Natural killer cell treated with Interleukin-12 subunit alpha and Interleukin-12 subunit beta and Interleukin-15 and Interleukin-18, amount 100 ng/mL, for 72 hours (primary cell): ENCODE results near the gene PBX1. TPM values are rescaled to one million over a fixed set of nuclear protein-coding genes. Genes with fewer than 3 reads are reported as not detected.
A peak's percentile ranks its signal among the peaks of the same experiment; 100 is the strongest.

ENCODE experiments used
- ATAC-seq, 2 donors: fragments of 150-1000 bp; cut with Tn5 transposase in 1 of 2; sonication (Bioruptor Pico), chemical (Tn5 transposase) in 1 of 2; 2 replicates each; pipeline ENCODE4 v1.10.0; 2021
- DNase-seq: peaks from one replicate; pipeline ENCODE4 v3.0.0; 2022; ENCODE audit warnings: low spot score
- H3K27ac Mint-ChIP-seq, 2 donors: 1 replicate in 1 of 2; 2 replicates in 1 of 2; pipeline ENCODE4 v1.8.0; 2022; ENCODE audit warnings: mixed read lengths in 2 of 2, mild to moderate bottlenecking in 1 of 2, moderate library complexity in 1 of 2
- H3K27me3 Mint-ChIP-seq, 2 donors: 1 replicate in 1 of 2; 2 replicates in 1 of 2; pipeline ENCODE4 v1.8.0; 2022; ENCODE audit warnings: mixed read lengths in 2 of 2
- H3K36me3 Mint-ChIP-seq: one replicate; pipeline ENCODE4 v1.8.0; 2022; ENCODE audit warnings: mixed read lengths
- H3K4me1 Mint-ChIP-seq, 2 donors: 1 replicate in 1 of 2; 2 replicates in 1 of 2; pipeline ENCODE4 v1.8.0; 2022; ENCODE audit warnings: low read depth in 2 of 2, mixed read lengths in 2 of 2, mild to moderate bottlenecking in 1 of 2
- H3K4me3 Mint-ChIP-seq: one replicate; pipeline ENCODE4 v1.8.0; 2022; ENCODE audit warnings: mixed read lengths
- H3K9me3 Mint-ChIP-seq: 2 replicates; pipeline ENCODE4 v1.8.0; 2022; ENCODE audit warnings: mixed read lengths
- total RNA-seq, 2 donors: library from RNA; stranded (reverse); gene quantifications; one replicate each; pipeline ENCODE4 v1.2.3, GENCODE V29; 2022

The PBX1 gene
- total RNA-seq, 2 donors from 2014 or later = 0.53 TPM; not detected in 1

GRCh38 chr1:164779376-164779775 lies 220.4 kb downstream of the PBX1 start:
- Mint-ChIP-seq H3K4me3 (no peak overlapping the region), H3K4me1 (peaks cover 18 to 23% of the 10 kb centered on the region in 2 donors), H3K9me3 (no peaks in the 10 kb centered on the region), H3K27me3 (peaks cover 48 to 57% of the 10 kb centered on the region in 2 donors), H3K27ac (no peak overlapping the region), H3K36me3 (no peaks in the 10 kb centered on the region)
- DNase-seq (no peak), ATAC-seq (no peak)

DNA sequence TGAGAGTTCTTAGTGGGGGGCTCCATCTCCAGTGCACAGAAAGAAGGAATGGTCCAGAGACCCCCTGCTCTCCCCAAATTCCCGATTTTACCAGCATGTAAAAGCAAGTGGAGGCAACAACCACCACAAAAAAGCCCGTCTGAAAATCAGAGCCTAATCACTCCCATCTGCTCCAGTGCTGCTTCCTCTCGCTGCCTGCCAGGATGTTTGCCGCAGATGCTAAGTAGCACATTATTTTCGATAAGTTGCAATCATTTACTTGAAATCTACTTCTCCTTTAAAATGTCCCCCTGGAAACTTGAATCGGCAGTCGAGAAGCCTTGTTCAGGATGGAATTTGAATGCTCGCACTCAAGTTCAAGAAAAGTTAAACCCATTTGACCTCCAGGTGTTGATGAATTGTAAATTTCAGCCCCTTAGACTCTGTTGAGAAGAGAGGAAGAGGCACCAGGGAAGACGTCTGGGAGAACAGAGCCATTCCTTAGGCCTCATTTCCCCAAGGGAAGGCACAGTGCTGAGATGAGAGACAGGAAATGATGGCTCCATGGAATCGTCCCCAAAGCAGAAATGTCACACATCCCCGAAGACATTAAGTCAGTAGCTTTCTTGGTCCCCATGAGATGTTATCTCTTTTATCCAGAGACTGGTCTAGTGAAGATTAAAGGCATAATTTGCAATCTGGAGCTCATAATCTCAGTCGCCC lies 221.3 kb downstream of the PBX1 start:
- Mint-ChIP-seq H3K4me1 (peaks cover 10 to 16% of the 10 kb centered on the region in 2 donors), H3K4me3 (no peak overlapping the region), H3K9me3 (no peaks in the 10 kb centered on the region), H3K27ac (no peak overlapping the region), H3K27me3 (peaks cover 41 to 58% of the 10 kb centered on the region in 2 donors), H3K36me3 (no peaks in the 10 kb centered on the region)
- ATAC-seq (no peak), DNase-seq (no peak)

DNA sequence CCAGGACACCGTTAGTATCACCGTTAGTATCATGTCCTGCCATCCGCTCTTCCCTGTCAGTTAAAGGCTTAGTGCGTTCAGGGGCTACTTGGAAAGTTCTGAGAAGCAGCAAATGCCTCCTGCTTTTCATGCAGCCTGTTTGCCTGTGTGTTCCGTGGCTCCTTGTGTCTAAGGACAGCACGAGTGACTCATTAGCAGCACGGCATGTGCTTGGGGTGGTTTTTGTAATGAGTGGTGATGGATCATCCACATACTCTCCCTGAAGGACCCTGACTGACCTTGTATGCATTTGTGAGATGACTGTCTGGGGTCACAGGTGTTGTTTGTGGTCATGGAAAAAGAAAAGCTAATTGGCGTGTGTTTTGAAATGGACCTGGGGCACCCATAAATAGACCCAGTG lies 221.9 kb downstream of the PBX1 start:
- peaks cover 44 to 58% of the 10 kb centered on the region in 2 donors for H3K27me3 Mint-ChIP-seq
- H3K27ac Mint-ChIP-seq = no peak overlapping the region
- H3K9me3 Mint-ChIP-seq = no peaks in the 10 kb centered on the region
- DNase-seq = no peak
- no peak for ATAC-seq
- H3K4me3 Mint-ChIP-seq = no peak overlapping the region
- H3K4me1 Mint-ChIP-seq = peaks cover 4 to 10% of the 10 kb centered on the region in 2 donors
- no peaks in the 10 kb centered on the region for H3K36me3 Mint-ChIP-seq

- Mint-ChIP-seq H3K4me3 (no peak overlapping the region), H3K4me1 (no peaks in the 10 kb centered on the region), H3K9me3 (no peaks in the 10 kb centered on the region), H3K36me3 (no peaks in the 10 kb centered on the region), H3K27me3 (peaks cover 52 to 61% of the 10 kb centered on the region in 2 donors), H3K27ac (no peak overlapping the region)
- DNase-seq (no peak), ATAC-seq (no peak)
These were observed 223.0 kb downstream of the PBX1 start for GRCh38 chr1:164781972-164782371.

GRCh38 chr1:164783778-164784555 lies 225.0 kb downstream of the PBX1 start:
- ATAC-seq (no peak), DNase-seq (no peak)
- no peaks in the 10 kb centered on the region for H3K36me3 Mint-ChIP-seq
- H3K27ac Mint-ChIP-seq = no peak overlapping the region
- H3K27me3 Mint-ChIP-seq = peaks cover 50 to 72% of the 10 kb centered on the region in 2 donors
- H3K4me3 Mint-ChIP-seq = no peak overlapping the region
- no peaks in the 10 kb centered on the region for H3K9me3 Mint-ChIP-seq
- H3K4me1 Mint-ChIP-seq = peaks cover 0 to 5% of the 10 kb centered on the region in 2 donors

DNA sequence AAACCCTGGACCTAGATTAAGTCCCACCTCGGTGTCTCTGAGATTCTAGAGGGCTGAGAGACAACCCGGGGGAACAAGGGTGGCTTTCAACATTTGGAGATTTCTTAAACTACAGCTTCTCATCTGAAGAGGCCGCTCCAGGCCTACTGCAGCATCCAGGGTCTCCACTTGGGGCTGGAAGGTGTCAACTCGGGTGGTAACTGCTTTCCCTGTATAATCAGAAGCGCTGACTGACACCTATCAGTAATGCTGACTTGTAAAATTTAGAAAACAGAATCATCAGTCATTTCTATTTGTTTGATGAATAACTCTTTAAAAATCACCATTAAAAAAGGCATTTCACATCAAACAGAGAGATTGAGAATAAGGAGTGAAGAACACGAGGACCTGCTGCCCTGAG lies 226.0 kb downstream of the PBX1 start:
- no peaks in the 10 kb centered on the region for H3K9me3 Mint-ChIP-seq
- H3K27me3 Mint-ChIP-seq = peaks cover 51 to 76% of the 10 kb centered on the region in 2 donors
- no peaks in the 10 kb centered on the region for H3K36me3 Mint-ChIP-seq
- H3K4me1 Mint-ChIP-seq = peaks cover 0 to 5% of the 10 kb centered on the region in 2 donors
- no peak overlapping the region for H3K4me3 Mint-ChIP-seq
- ATAC-seq = no peak
- DNase-seq = no peak
- no peak overlapping the region for H3K27ac Mint-ChIP-seq

- H3K27me3 Mint-ChIP-seq = peaks cover 47 to 73% of the 10 kb centered on the region in 2 donors
- peaks cover 0 to 5% of the 10 kb centered on the region in 2 donors for H3K4me1 Mint-ChIP-seq
- no peaks in the 10 kb centered on the region for H3K9me3 Mint-ChIP-seq
- no peak for DNase-seq
- no peak for ATAC-seq
- H3K36me3 Mint-ChIP-seq = no peaks in the 10 kb centered on the region
- H3K4me3 Mint-ChIP-seq = no peak overlapping the region
- no peak overlapping the region for H3K27ac Mint-ChIP-seq
These were observed 227.0 kb downstream of the PBX1 start for GRCh38 chr1:164785841-164786534.

GRCh38 chr1:164786980-164787833 lies 228.2 kb downstream of the PBX1 start:
- peaks cover 0 to 5% of the 10 kb centered on the region in 2 donors for H3K4me1 Mint-ChIP-seq
- H3K27ac Mint-ChIP-seq = no peak overlapping the region
- no peak overlapping the region for H3K4me3 Mint-ChIP-seq
- H3K9me3 Mint-ChIP-seq = no peaks in the 10 kb centered on the region
- H3K36me3 Mint-ChIP-seq = no peaks in the 10 kb centered on the region
- ATAC-seq (peak; percentile 84 to 89), DNase-seq (peak; percentile 79)
- peaks cover 45 to 67% of the 10 kb centered on the region in 2 donors for H3K27me3 Mint-ChIP-seq

GRCh38 chr1:164787834-164788231 lies 228.8 kb downstream of the PBX1 start:
- no peak for DNase-seq
- Mint-ChIP-seq H3K9me3 (no peaks in the 10 kb centered on the region), H3K27ac (no peak overlapping the region), H3K4me1 (peaks cover 0 to 5% of the 10 kb centered on the region in 2 donors), H3K27me3 (peaks cover 43 to 60% of the 10 kb centered on the region in 2 donors), H3K36me3 (no peaks in the 10 kb centered on the region), H3K4me3 (no peak overlapping the region)
- no peak for ATAC-seq

- Mint-ChIP-seq H3K4me3 (no peak overlapping the region), H3K9me3 (no peaks in the 10 kb centered on the region), H3K27me3 (peaks cover 43 to 48% of the 10 kb centered on the region in 2 donors), H3K27ac (no peak overlapping the region), H3K36me3 (no peaks in the 10 kb centered on the region), H3K4me1 (peaks cover 0 to 5% of the 10 kb centered on the region in 2 donors)
- no peak for DNase-seq
- no peak for ATAC-seq
These were observed 231.1 kb downstream of the PBX1 start for GRCh38 chr1:164790081-164790480.

DNA sequence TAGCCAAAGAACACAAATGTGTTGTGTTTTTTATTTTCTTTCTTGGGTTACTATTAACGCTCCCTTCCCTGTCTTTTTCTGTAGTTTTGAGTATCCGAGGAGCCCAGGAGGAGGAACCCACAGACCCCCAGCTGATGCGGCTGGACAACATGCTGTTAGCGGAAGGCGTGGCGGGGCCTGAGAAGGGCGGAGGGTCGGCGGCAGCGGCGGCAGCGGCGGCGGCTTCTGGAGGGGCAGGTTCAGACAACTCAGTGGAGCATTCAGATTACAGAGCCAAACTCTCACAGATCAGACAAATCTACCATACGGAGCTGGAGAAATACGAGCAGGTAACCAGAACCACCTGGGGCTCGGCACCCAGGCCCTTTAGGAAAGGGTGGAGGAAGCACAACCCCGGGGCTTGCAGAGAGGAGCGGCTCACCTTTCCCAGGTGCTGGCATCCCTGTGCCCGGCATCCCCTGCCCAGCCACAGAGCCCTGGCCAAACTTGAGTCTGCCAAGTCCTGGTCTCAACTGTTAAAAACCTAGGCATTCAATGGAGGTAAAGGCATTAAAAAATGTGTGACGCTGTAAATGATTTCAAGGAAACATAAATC lies 233.5 kb downstream of the PBX1 start:
- peaks cover 0 to under 1% of the 10 kb centered on the region in 2 donors for H3K4me1 Mint-ChIP-seq
- H3K27ac Mint-ChIP-seq = no peak overlapping the region
- DNase-seq = no peak
- H3K36me3 Mint-ChIP-seq = no peaks in the 10 kb centered on the region
- no peak overlapping the region for H3K4me3 Mint-ChIP-seq
- no peaks in the 10 kb centered on the region for H3K9me3 Mint-ChIP-seq
- ATAC-seq = no peak
- peaks cover 24 to 32% of the 10 kb centered on the region in 2 donors for H3K27me3 Mint-ChIP-seq

DNA sequence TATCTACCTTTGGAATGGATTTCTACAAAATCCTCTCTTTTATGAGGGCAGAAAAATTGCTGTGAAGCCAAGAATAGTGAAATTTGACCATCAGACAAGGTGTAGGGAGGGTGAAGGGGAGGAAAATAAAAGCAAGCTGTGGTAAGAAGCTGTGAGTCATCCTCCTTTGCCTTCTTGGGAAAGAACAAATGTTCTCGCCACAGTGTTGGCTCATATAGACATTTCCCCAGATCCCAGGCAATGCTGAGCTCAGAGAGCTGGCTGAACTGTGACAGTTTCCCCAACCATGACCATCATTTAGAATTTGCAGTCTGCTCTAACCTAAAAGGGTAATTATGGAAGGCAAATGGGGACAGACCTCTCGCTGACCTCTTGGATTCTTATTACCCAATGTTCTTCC lies 235.4 kb downstream of the PBX1 start:
- Mint-ChIP-seq H3K4me1 (no peaks in the 10 kb centered on the region), H3K36me3 (no peaks in the 10 kb centered on the region), H3K27ac (no peak overlapping the region), H3K9me3 (no peaks in the 10 kb centered on the region), H3K4me3 (no peak overlapping the region), H3K27me3 (peaks cover 19 to 22% of the 10 kb centered on the region in 2 donors)
- ATAC-seq = no peak
- DNase-seq = no peak

DNA sequence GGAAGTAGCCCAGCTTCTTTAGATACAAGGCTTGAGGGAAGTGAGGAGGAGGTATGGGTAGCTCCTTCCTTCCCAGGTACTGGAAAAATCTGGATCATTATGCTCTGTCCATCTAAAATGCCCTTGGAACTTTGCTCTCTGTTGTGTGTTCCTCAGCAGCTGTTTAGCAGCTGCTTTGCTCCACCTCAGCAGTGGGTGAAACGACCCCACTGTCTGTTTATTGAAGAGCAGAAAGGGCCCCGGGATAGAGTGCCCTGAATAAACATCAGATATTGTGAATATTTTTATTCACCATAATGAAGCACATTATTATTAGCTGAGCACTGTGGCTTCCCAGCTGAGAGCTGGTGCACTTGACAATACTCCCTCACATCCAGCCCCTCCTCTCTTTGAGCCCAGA lies 237.9 kb downstream of the PBX1 start:
- no peaks in the 10 kb centered on the region for H3K9me3 Mint-ChIP-seq
- peaks cover 17 to 20% of the 10 kb centered on the region in 2 donors for H3K27me3 Mint-ChIP-seq
- H3K36me3 Mint-ChIP-seq = no peaks in the 10 kb centered on the region
- ATAC-seq = no peak
- DNase-seq = no peak
- H3K4me3 Mint-ChIP-seq = no peak overlapping the region
- no peaks in the 10 kb centered on the region for H3K4me1 Mint-ChIP-seq
- no peak overlapping the region for H3K27ac Mint-ChIP-seq
